Neural progenitor cell (in vitro differentiated cells): ENCODE measurements around the gene ARHGAP29. TPM values are rescaled to one million over a fixed set of nuclear protein-coding genes. Genes with fewer than 3 reads are reported as not detected.

Source experiments
- DNase-seq: peaks from one replicate; pipeline ENCODE4 v3.0.0-alpha.2; 2016; ENCODE audit warnings: low spot score
- H2AFZ ChIP-seq: fragments of 200-600 bp; sonication (generic); replicated peaks from 2 replicates; pipeline ENCODE4 v1.6.1; 2016; ENCODE audit warnings: antibody characterized with exemption
- H3F3A ChIP-seq: fragments of 200-600 bp; sonication (generic); 2 replicates; pipeline ENCODE4 v1.6.1; 2016; ENCODE audit warnings: antibody characterized with exemption, low read depth
- H3K27ac ChIP-seq: fragments of 200-600 bp; sonication (generic); 2 replicates; pipeline ENCODE4 v1.5.1; 2016; ENCODE audit warnings: mild to moderate bottlenecking
- H3K27me3 ChIP-seq: fragments of 200-600 bp; sonication (generic); 2 replicates; pipeline ENCODE4 v1.6.1; 2016; ENCODE audit warnings: mild to moderate bottlenecking, moderate library complexity
- H3K36me3 ChIP-seq: fragments of 200-600 bp; sonication (generic); 2 replicates; pipeline ENCODE4 v1.5.1; 2016
- H3K4me1 ChIP-seq: fragments of 200-600 bp; sonication (generic); 2 replicates; pipeline ENCODE4 v1.6.1; 2016; ENCODE audit warnings: mixed run types
- H3K4me2 ChIP-seq: fragments of 200-600 bp; sonication (generic); 2 replicates; pipeline ENCODE4 v1.6.1; 2016
- H3K4me3 ChIP-seq: fragments of 200-600 bp; sonication (generic); 2 replicates; pipeline ENCODE4 v1.5.1; 2016
- H3K79me2 ChIP-seq: fragments of 200-600 bp; sonication (generic); 2 replicates; pipeline ENCODE4 v1.6.1; 2016; ENCODE audit warnings: low read depth
- H3K9ac ChIP-seq: fragments of 200-600 bp; sonication (generic); 2 replicates; pipeline ENCODE4 v1.6.1; 2016
- H3K9me3 ChIP-seq: fragments of 200-600 bp; sonication (generic); 2 replicates; pipeline ENCODE4 v1.5.1; 2016; ENCODE audit warnings: low read depth
- H4K20me1 ChIP-seq: fragments of 200-600 bp; sonication (generic); 2 replicates; pipeline ENCODE4 v1.6.1; 2016; ENCODE audit warnings: low read depth
- H3K27ac Mint-ChIP-seq: 3 replicates; pipeline ENCODE4 v1.8.0; 2021; ENCODE audit warnings: mixed read lengths
- H3K27me3 Mint-ChIP-seq: 2 replicates; pipeline ENCODE4 v1.8.0; 2022; ENCODE audit warnings: low read depth, mild to moderate bottlenecking, inconsistent platforms, moderate library complexity, mixed read lengths; ENCODE audit not compliant: insufficient read depth
- H3K36me3 Mint-ChIP-seq: 3 replicates; pipeline ENCODE4 v1.8.0; 2021; ENCODE audit warnings: mixed read lengths
- H3K4me1 Mint-ChIP-seq: 3 replicates; pipeline ENCODE4 v1.8.0; 2021; ENCODE audit warnings: mixed read lengths
- H3K4me3 Mint-ChIP-seq: 3 replicates; pipeline ENCODE4 v1.8.0; 2021; ENCODE audit warnings: mild to moderate bottlenecking, moderate library complexity, mixed read lengths
- H3K9me3 Mint-ChIP-seq: 3 replicates; pipeline ENCODE4 v1.8.0; 2020; ENCODE audit warnings: mixed read lengths
- EZH2 ChIP-seq: fragments of 200-600 bp; sonication (generic); IDR thresholded peaks from 2 replicates; pipeline ENCODE4 v1.6.1; 2017; ENCODE audit warnings: antibody characterized with exemption, mild to moderate bottlenecking, moderate library complexity
- EZH2phosphoT487 ChIP-seq: fragments of 200-600 bp; sonication (generic); IDR thresholded peaks from 2 replicates; pipeline ENCODE4 v1.6.1; 2017; ENCODE audit warnings: antibody characterized with exemption
- total RNA-seq: library from RNA; depleted of rRNA; stranded (reverse); fragments of >200 nt; gene quantifications from 2 replicates; pipeline ENCODE4 v1.2.3, GENCODE V29; 2015; ENCODE audit warnings: low replicate concordance
- TF ChIP-seq, protein P1 (sequence below): fragments of 200-600 bp; sonication (generic); IDR thresholded peaks from 2 replicates; pipeline ENCODE4 v1.5.1; 2017; ENCODE audit warnings: antibody characterized with exemption, mild to moderate bottlenecking

Gene ARHGAP29
- total RNA-seq, 1 donor from 2014 or later, result 14.8 TPM

DNA sequence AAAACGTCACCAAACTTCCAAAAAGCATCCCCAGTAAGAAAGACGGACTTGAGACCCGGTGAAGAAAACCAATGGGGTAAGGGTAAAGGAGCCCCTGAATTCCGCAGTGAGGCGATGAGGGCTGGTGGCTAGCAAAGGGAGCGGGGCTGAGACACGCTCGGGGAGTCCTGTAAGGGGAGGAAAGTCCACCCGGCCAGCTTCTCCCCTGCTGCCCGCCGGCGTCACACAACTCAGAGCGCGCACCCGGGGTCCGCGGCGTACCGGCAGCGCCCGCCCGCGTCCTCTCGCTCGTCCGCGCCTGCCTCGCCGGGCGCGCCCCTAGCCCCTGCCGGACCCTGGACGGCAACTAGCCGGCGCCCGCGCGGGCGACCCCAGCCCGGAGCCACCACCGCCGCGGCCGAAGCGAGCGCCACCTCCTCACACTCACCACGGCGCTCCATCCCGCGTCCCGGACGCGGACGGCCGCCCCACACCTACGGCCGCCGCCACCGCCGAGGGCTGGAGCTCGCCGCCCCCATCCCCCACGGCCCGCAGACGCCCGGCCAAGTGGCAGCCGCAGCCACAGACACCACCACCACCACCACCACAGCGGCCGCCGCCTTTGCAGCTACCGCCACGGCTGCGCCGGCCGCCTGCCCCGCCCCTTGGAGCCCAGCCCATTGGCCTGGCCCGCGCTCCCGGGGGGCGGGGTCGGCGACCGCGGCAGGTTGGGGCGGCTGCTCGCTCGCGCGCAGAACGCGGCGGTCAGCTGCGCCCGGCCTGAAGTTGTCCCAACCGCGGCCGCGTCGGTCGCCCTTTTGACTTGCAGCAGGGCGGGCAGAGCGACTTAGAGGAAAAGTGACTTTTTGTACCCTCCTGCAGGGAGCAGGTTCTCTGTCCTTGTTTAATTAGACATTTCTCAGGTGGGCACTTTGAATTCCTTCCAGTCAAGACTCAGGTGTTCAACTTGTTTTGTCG, 10.0 kb upstream of the ARHGAP29 start:
- TF ChIP-seq, protein P1, sequence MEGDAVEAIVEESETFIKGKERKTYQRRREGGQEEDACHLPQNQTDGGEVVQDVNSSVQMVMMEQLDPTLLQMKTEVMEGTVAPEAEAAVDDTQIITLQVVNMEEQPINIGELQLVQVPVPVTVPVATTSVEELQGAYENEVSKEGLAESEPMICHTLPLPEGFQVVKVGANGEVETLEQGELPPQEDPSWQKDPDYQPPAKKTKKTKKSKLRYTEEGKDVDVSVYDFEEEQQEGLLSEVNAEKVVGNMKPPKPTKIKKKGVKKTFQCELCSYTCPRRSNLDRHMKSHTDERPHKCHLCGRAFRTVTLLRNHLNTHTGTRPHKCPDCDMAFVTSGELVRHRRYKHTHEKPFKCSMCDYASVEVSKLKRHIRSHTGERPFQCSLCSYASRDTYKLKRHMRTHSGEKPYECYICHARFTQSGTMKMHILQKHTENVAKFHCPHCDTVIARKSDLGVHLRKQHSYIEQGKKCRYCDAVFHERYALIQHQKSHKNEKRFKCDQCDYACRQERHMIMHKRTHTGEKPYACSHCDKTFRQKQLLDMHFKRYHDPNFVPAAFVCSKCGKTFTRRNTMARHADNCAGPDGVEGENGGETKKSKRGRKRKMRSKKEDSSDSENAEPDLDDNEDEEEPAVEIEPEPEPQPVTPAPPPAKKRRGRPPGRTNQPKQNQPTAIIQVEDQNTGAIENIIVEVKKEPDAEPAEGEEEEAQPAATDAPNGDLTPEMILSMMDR, result no peak
- TF ChIP-seq EZH2 (peak; percentile 76), EZH2phosphoT487 (no peak)
- peaks cover 11% of the 10 kb centered on the region for H3K4me1 Mint-ChIP-seq
- Histone ChIP-seq H4K20me1 (no peaks in the 10 kb centered on the region), H3K27ac (no peak overlapping the region), H3K4me1 (peaks cover 4% of the 10 kb centered on the region), H3K9ac (no peak overlapping the region), H3K4me3 (peak overlapping the region; percentile 73), H3F3A (no peaks in the 10 kb centered on the region), H3K27me3 (peaks cover 100% of the 10 kb centered on the region), H3K36me3 (no peaks in the 10 kb centered on the region), H3K9me3 (peaks cover 7% of the 10 kb centered on the region), H3K79me2 (no peaks in the 10 kb centered on the region), H2AFZ (peak overlapping the region; percentile 77), H3K4me2 (peak overlapping the region; percentile 84)
- peaks cover 5% of the 10 kb centered on the region for H3K36me3 Mint-ChIP-seq
- H3K27ac Mint-ChIP-seq, result no peak overlapping the region
- H3K27me3 Mint-ChIP-seq, result peaks cover 37% of the 10 kb centered on the region
- H3K4me3 Mint-ChIP-seq, result peak overlapping the region; percentile 89
- peaks cover 13% of the 10 kb centered on the region for H3K9me3 Mint-ChIP-seq
- DNase-seq, result peak; percentile 96

DNA sequence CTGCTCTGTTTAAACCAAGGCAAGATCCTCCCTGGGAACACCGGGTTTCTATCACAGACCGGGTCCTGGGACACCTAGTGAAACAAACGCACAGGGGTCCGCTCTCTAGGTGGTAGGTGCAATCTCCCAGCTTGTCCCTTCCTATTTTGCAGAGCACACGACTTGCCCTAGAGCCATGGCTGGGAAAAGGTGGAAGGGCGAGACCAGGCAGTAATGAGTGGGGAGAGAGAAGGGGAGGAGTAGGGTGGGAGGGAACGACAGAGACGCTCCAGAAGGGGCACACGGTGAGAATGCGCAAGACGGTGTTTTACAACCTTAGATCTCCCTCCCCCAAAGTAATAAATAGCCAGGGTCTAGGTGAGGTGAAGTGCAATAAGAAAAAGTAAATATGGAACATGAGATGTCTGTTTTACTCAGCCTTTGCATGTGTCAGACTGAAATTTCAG, 9.3 kb upstream of the ARHGAP29 start:
- Histone ChIP-seq H2AFZ (peak overlapping the region; percentile 77), H3K9me3 (peaks cover 7% of the 10 kb centered on the region), H3K27ac (no peak overlapping the region), H3K4me3 (peak overlapping the region; percentile 73), H3K4me1 (peaks cover 4% of the 10 kb centered on the region), H3K4me2 (peak overlapping the region; percentile 84), H3K36me3 (no peaks in the 10 kb centered on the region), H3K79me2 (no peaks in the 10 kb centered on the region), H3K9ac (no peak overlapping the region), H3K27me3 (peaks cover 93% of the 10 kb centered on the region), H4K20me1 (no peaks in the 10 kb centered on the region), H3F3A (no peaks in the 10 kb centered on the region)
- no peak overlapping the region for H3K27ac Mint-ChIP-seq
- H3K4me3 Mint-ChIP-seq, result peak overlapping the region; percentile 89
- DNase-seq, result peak; percentile 27
- H3K9me3 Mint-ChIP-seq, result peaks cover 13% of the 10 kb centered on the region
- peaks cover 11% of the 10 kb centered on the region for H3K4me1 Mint-ChIP-seq
- H3K27me3 Mint-ChIP-seq, result peaks cover 37% of the 10 kb centered on the region
- peaks cover 5% of the 10 kb centered on the region for H3K36me3 Mint-ChIP-seq
- TF ChIP-seq EZH2 (peak; percentile 86), EZH2phosphoT487 (peak; percentile 83)
- TF ChIP-seq, protein P1, result no peak

DNA sequence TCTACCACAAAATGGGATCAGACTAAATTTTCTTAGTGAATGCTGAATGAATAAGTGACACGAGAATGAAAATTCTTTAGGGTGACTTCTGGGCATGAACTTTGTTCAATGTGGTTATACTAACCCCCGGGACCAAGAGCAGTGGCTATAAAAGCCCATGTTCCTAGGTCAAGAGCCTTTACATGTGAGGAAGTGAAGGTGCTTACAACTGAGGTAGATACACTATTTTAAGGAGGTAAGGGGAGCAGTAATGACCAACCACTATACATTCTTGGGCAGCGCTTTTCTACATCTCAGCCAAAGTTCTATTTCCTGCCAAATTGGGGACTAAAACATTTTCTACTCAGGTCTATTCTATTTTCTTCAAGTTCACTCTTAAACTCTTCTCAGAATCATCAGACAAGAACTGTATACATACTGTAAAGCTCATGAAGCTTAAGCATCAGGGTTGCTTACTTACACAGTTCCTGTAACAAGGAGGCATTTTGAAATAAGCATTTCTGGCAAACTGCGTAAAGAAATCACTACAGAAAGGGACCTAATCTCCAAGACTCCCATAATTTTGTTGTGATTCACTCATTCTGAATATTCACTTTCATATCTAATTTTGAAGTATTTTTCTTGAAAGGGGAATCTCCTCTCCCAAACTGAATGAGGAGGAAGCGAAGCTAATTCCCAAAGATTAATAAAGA, 8.5 kb upstream of the ARHGAP29 start:
- Mint-ChIP-seq H3K4me3 (peak overlapping the region; percentile 89), H3K9me3 (peaks cover 13% of the 10 kb centered on the region), H3K4me1 (peaks cover 11% of the 10 kb centered on the region), H3K27ac (no peak overlapping the region), H3K36me3 (peaks cover 5% of the 10 kb centered on the region), H3K27me3 (peaks cover 37% of the 10 kb centered on the region)
- H3F3A ChIP-seq, result no peaks in the 10 kb centered on the region
- no peak for DNase-seq
- H3K79me2 ChIP-seq, result no peaks in the 10 kb centered on the region
- H3K9ac ChIP-seq, result no peak overlapping the region
- no peak overlapping the region for H3K27ac ChIP-seq
- peaks cover 88% of the 10 kb centered on the region for H3K27me3 ChIP-seq
- peak overlapping the region; percentile 73 for H3K4me3 ChIP-seq
- H4K20me1 ChIP-seq, result no peaks in the 10 kb centered on the region
- H3K4me2 ChIP-seq, result peak overlapping the region; percentile 84
- peaks cover 7% of the 10 kb centered on the region for H3K9me3 ChIP-seq
- TF ChIP-seq EZH2phosphoT487, result no peak
- H2AFZ ChIP-seq, result no peak overlapping the region
- H3K36me3 ChIP-seq, result no peaks in the 10 kb centered on the region
- peaks cover 4% of the 10 kb centered on the region for H3K4me1 ChIP-seq
